ENCODE results near the gene DMRTC1B. TPM values are rescaled to one million over a fixed set of nuclear protein-coding genes. Genes with fewer than 3 reads are reported as not detected.

The DMRTC1B gene
- total RNA-seq = 2.5 TPM

GRCh38 chrX:72776653-72777466 lies at the start of gene DMRTC1B:
Gene DMRTC1B, plus strand, starts transcription at chrX:72776890. Its CDS starts 68,246 bp downstream, at chrX:72845136.

GRCh38 chrX:72782560-72782959 lies 5.9 kb downstream of the DMRTC1B start, which contains the start of gene FAM236B:
Gene FAM236B, minus strand, starts transcription at chrX:72782660. Its CDS starts 100 bp downstream, at chrX:72782560.

GRCh38 chrX:72808110-72808509 lies 31.4 kb downstream of the DMRTC1B start, which contains the start of gene FAM236D:
Gene FAM236D, minus strand, starts transcription at chrX:72808210. Its CDS starts 100 bp downstream, at chrX:72808110.

Small RNA genes lying within 50 kb of the gene (small RNA-seq; reads per million reads assigned to genes)
- 0.13 reads per million for gene RNU1-112P

Other genes with a start within 250 kb of the DMRTC1B start
- gene HDAC8, start 204.0 kb upstream of the DMRTC1B start, total RNA-seq = 31.4 TPM
- 5.1 TPM for gene PHKA1, start 62.6 kb upstream of the DMRTC1B start, total RNA-seq
- gene FAM236B, start 5.8 kb downstream of the DMRTC1B start, total RNA-seq = not detected
- gene FAM236D, start 31.3 kb downstream of the DMRTC1B start, total RNA-seq = not detected
- gene FAM236C, start 135.7 kb downstream of the DMRTC1B start, total RNA-seq = not detected
- not detected for gene FAM236A, start 161.3 kb downstream of the DMRTC1B start, total RNA-seq
- 0.46 TPM for gene DMRTC1, start 166.9 kb downstream of the DMRTC1B start, total RNA-seq
- gene PABPC1L2B, start 226.0 kb downstream of the DMRTC1B start, total RNA-seq = 0.92 TPM

Measured in diencephalon (tissue), 1 donor.